Measurements from ENCODE around the gene MYH3. TPM values are rescaled to one million over a fixed set of nuclear protein-coding genes. Genes with fewer than 3 reads are reported as not detected.

Gene MYH3
- total RNA-seq, 1 experiment from 2014 or later: 1.6 TPM

- TF ChIP-seq ESRRA (CRISPR knock-in tag; IDR thresholded peaks at IDR 0.05; ENCODE audit: borderline replicate concordance) (no peak), ETV6 (CRISPR knock-in tag; IDR thresholded peaks at IDR 0.05) (no peak), SMAD4 (CRISPR knock-in tag; IDR thresholded peaks at IDR 0.05) (no peak), ZNF138 (CRISPR knock-in tag; conservative IDR thresholded peaks at IDR 0.05) (no peak), NFATC4 (CRISPR knock-in tag; IDR thresholded peaks at IDR 0.05) (no peak), E2F4 (CRISPR knock-in tag; IDR thresholded peaks at IDR 0.05; ENCODE audit: borderline replicate concordance, low read depth) (no peak)
- Mint-ChIP-seq H3K9me3 (peaks cover 16% of the 10 kb centered on the region), H3K36me3 (0 out of 2 replicates have a peak, but pooled peaks cover 4% of the 10 kb centered on the region), H3K4me3 (no peak overlapping the region), H3K27ac (no peak overlapping the region), H3K27me3 (ENCODE audit: low read depth) (no peaks in the 10 kb centered on the region), H3K4me1 (no peaks in the 10 kb centered on the region)
- POLR2A ChIA-PET: no interaction called here
- CTCF ChIA-PET: interaction anchor here (3.8 kb wide), 1 partner anchor 16 kb away, joined by 12 read pairs; no protein-coding TSS in a partner anchor
- no peak for DNase-seq (ENCODE audit: low spot score)
- no peak for ATAC-seq
Measured at GRCh38 chr17:10598621-10599020, 58.5 kb downstream of the MYH3 start.

- Mint-ChIP-seq H3K27ac (no peak overlapping the region), H3K4me1 (no peaks in the 10 kb centered on the region)
- TF ChIP-seq GTF2I (CRISPR knock-in tag; conservative IDR thresholded peaks at IDR 0.05) (no peak), SMAD4 (CRISPR knock-in tag; IDR thresholded peaks at IDR 0.05) (no peak), CBFB (CRISPR knock-in tag; IDR thresholded peaks at IDR 0.05; ENCODE audit: low read depth) (no peak), ZNF532 (CRISPR knock-in tag; IDR thresholded peaks at IDR 0.05; ENCODE audit: borderline replicate concordance) (no peak), SOX15 (CRISPR knock-in tag; IDR thresholded peaks at IDR 0.05) (no peak), PREB (CRISPR knock-in tag; IDR thresholded peaks at IDR 0.05; ENCODE audit: borderline replicate concordance) (no peak), IRF1 (CRISPR knock-in tag; IDR thresholded peaks at IDR 0.05) (no peak), RORB (CRISPR knock-in tag; IDR thresholded peaks at IDR 0.05) (no peak), JAZF1 (CRISPR knock-in tag; IDR thresholded peaks at IDR 0.05) (no peak), ZNF263 (CRISPR knock-in tag; IDR thresholded peaks at IDR 0.05; ENCODE audit: low read depth) (no peak), CREB1 (CRISPR knock-in tag; IDR thresholded peaks at IDR 0.05) (no peak), ESRRA (CRISPR knock-in tag; IDR thresholded peaks at IDR 0.05; ENCODE audit: borderline replicate concordance) (no peak), ATF1 (CRISPR knock-in tag; IDR thresholded peaks at IDR 0.05) (no peak), ZBTB21 (CRISPR knock-in tag; IDR thresholded peaks at IDR 0.05; ENCODE audit: borderline replicate concordance) (no peak), USF2 (CRISPR knock-in tag; IDR thresholded peaks at IDR 0.05) (no peak), GRHL2 (CRISPR knock-in tag; IDR thresholded peaks at IDR 0.05; ENCODE audit: insufficient replicate concordance, severe bottlenecking) (no peak), ARID4B (CRISPR knock-in tag; IDR thresholded peaks at IDR 0.05; ENCODE audit: borderline replicate concordance) (no peak)
Measured at GRCh38 chr17:10589553-10590145, 67.5 kb downstream of the MYH3 start.

More at GRCh38 chr17:10589553-10590145, 67.5 kb downstream of the MYH3 start:
- ChIA-PET CTCF (no interaction called here), POLR2A (no interaction called here)
- Mint-ChIP-seq H3K36me3 (0 out of 2 replicates have a peak, but pooled peaks cover under 1% of the 10 kb centered on the region), H3K9me3 (peaks cover 11% of the 10 kb centered on the region), H3K4me3 (no peak overlapping the region), H3K27me3 (ENCODE audit: low read depth) (no peaks in the 10 kb centered on the region)
- ATAC-seq: no peak
- DNase-seq (ENCODE audit: low spot score): no peak

All from WTC11 (cell line).